AG09319 (cell line): ENCODE data around the gene HPCAL1.

Source experiments
- DNase-seq: peaks from one replicate; pipeline ENCODE4 v3.0.0-alpha.2; 2010; ENCODE audit warnings: low read depth; ENCODE audit errors: extremely low read depth
- TF ChIP-seq, protein P1 (sequence below): IDR thresholded peaks from 2 replicates; pipeline ENCODE4 v1.5.1; 2011; ENCODE audit warnings: low read depth, mild to moderate bottlenecking, inconsistent platforms, low read length, moderate library complexity

The HPCAL1 gene

DNA sequence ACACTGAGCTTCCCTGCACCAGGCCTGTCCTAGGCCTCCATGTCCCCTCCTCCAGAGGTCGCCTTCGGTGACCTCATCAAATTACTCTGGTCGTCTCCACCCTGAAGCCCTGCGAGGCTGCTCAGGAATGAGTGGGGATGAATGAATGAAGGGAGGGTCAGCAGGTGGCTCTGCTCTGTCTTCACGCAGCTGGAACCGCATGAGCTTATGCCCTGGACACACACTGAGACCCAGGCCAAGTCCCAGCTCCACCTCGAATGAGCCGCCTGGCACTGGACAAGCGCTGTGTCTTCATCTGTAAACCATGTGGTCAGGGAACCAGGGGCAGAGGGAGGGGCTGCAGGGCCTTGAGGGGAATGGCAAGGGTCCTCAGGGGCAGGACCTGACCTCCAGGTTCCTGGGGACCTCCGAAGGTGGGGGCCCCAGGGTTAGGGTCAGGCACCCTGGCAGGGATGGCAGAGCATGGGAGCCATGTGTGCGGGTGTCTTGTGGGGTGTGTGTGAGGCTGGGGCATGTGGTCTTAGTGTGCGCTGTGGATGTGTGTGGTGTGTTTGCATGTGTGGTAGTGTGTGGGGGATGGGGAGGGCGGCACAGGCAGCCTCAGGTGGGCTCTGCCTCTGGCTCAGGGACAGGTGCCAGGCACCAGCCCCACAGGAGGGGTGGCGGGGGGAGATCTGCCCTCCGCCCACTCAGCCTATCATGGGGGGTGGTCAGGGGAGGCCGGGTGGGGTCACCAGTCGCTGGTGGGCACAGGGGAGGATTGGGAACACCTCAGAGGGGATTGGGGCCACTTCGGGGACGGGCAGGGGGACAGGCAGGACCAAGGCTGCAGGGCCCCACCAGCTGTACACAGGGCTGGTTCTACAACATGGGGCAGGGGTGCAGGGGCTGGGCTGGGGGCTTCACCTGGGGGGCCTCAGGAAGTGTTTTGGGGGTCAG lies 131.5 kb downstream of the HPCAL1 start:
- no peak for DNase-seq
- TF ChIP-seq, protein P1, sequence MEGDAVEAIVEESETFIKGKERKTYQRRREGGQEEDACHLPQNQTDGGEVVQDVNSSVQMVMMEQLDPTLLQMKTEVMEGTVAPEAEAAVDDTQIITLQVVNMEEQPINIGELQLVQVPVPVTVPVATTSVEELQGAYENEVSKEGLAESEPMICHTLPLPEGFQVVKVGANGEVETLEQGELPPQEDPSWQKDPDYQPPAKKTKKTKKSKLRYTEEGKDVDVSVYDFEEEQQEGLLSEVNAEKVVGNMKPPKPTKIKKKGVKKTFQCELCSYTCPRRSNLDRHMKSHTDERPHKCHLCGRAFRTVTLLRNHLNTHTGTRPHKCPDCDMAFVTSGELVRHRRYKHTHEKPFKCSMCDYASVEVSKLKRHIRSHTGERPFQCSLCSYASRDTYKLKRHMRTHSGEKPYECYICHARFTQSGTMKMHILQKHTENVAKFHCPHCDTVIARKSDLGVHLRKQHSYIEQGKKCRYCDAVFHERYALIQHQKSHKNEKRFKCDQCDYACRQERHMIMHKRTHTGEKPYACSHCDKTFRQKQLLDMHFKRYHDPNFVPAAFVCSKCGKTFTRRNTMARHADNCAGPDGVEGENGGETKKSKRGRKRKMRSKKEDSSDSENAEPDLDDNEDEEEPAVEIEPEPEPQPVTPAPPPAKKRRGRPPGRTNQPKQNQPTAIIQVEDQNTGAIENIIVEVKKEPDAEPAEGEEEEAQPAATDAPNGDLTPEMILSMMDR = no peak

GRCh38 chr2:10434886-10435819 lies 132.4 kb downstream of the HPCAL1 start:
- TF ChIP-seq, protein P1 = peak; percentile 96
- DNase-seq = no peak

DNA sequence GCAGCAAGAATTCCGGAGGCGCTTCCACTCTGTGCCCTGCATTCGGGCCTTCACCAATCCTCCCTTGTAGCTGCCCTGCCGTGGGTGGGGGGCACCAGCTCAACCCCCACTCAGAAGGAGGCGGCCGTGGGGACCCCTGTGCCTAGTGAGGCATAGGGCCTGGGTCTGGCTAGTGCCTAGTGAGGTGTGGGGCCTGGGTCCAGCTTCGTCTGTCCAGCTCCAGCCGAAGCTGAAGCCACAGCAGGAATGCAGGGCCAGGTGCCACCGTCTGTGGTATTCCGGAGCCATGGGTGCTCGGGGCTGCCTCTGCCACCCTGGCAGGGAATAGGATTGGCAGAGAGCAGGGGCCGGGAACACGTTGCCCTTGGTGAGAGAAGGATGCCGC lies 133.1 kb downstream of the HPCAL1 start:
- TF ChIP-seq, protein P1 = no peak
- no peak for DNase-seq

GRCh38 chr2:10436583-10437110 lies 133.9 kb downstream of the HPCAL1 start:
- TF ChIP-seq, protein P1 = no peak
- no peak for DNase-seq

GRCh38 chr2:10437806-10438205 lies 135.1 kb downstream of the HPCAL1 start:
- TF ChIP-seq, protein P1 = no peak
- no peak for DNase-seq

- TF ChIP-seq, protein P1 = no peak
- no peak for DNase-seq
These were observed 136.0 kb downstream of the HPCAL1 start for GRCh38 chr2:10438688-10439087.
